Activated naive CD4-positive, alpha-beta T cell treated with anti-CD3 and anti-CD28 coated beads, Interleukin-2, amount 50 U/mL, for 24 hours (primary cell): Measurements from ENCODE around the gene LAGE3.
A peak's percentile ranks its signal among the peaks of the same experiment; 100 is the strongest.

Experiments used
- H3K27ac Mint-ChIP-seq: one replicate; pipeline ENCODE4 v1.8.0; 2021; ENCODE audit warnings: mild to moderate bottlenecking, mixed read lengths
- H3K27me3 Mint-ChIP-seq: one replicate; pipeline ENCODE4 v1.8.0; 2021; ENCODE audit warnings: mixed read lengths
- H3K36me3 Mint-ChIP-seq: one replicate; pipeline ENCODE4 v1.8.0; 2021; ENCODE audit warnings: mixed read lengths
- H3K4me1 Mint-ChIP-seq: one replicate; pipeline ENCODE4 v1.8.0; 2021; ENCODE audit warnings: mixed read lengths
- H3K4me3 Mint-ChIP-seq: one replicate; pipeline ENCODE4 v1.8.0; 2021; ENCODE audit warnings: mild to moderate bottlenecking, mixed read lengths
- H3K9me3 Mint-ChIP-seq: one replicate; pipeline ENCODE4 v1.8.0; 2021; ENCODE audit warnings: mixed read lengths

LAGE3 gene

GRCh38 chrX:154439841-154440240 lies 39.2 kb downstream of the LAGE3 start:
- Mint-ChIP-seq H3K4me1 (peaks cover 26% of the 10 kb centered on the region), H3K9me3 (no peaks in the 10 kb centered on the region), H3K27me3 (no peaks in the 10 kb centered on the region), H3K27ac (no peak overlapping the region), H3K36me3 (no peaks in the 10 kb centered on the region), H3K4me3 (no peak overlapping the region)

- Mint-ChIP-seq H3K36me3 (no peaks in the 10 kb centered on the region), H3K4me3 (peak overlapping the region; percentile 86), H3K27me3 (no peaks in the 10 kb centered on the region), H3K9me3 (no peaks in the 10 kb centered on the region), H3K4me1 (peaks cover 22% of the 10 kb centered on the region), H3K27ac (peak overlapping the region; percentile 84)
Measured at GRCh38 chrX:154437971-154438893, 40.8 kb downstream of the LAGE3 start.

DNA sequence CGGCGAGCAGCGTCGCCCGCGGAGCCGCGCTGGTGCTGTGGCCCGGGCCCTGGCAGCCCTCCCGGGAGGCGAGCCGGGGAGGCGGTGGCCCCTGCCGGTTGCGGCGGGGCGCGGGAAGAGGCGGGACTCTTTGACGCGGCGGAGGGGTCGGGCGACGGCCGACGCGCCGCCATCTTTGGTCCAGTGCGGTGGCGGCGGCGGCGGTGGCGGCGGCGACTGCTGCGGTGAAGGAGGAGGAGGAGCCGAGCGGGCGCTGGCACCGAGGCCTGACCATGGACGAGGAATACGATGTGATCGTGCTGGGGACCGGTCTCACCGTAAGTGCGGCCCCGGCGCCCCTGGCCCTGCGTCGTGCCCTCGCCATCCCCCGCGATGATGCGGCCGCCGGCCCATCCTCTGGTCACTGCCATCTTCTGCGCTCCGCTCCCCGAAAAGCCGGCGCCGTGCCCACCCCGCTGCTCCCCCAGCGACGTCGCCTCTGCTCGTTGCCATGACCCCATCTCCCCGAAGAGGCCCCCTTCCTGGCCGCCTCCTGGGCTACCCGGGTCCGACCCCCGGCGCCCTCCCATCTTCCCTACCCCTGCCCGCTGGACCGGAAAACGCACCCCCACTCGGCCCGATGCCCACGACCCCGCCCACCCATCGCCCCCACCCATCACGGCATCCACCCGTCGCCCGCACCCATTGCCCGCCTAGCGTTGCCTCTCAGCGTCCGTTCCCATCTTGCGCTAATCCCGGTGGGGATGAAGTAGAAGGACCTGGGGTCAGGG lies 41.9 kb downstream of the LAGE3 start, which contains the start of gene GDI1:
GDI1 (plus strand) TSS at position 172 of the 770 bp plus-strand sequence; CDS start at position 273, 101 bp downstream.
- Mint-ChIP-seq H3K27ac (peak within 1 kb of the TSS; percentile 89), H3K27me3 (no peaks in the 10 kb centered on the region), H3K4me3 (peak within 1 kb of the TSS; percentile 86), H3K36me3 (no peaks in the 10 kb centered on the region), H3K9me3 (no peaks in the 10 kb centered on the region), H3K4me1 (peaks cover 20% of the 10 kb centered on the region)

DNA sequence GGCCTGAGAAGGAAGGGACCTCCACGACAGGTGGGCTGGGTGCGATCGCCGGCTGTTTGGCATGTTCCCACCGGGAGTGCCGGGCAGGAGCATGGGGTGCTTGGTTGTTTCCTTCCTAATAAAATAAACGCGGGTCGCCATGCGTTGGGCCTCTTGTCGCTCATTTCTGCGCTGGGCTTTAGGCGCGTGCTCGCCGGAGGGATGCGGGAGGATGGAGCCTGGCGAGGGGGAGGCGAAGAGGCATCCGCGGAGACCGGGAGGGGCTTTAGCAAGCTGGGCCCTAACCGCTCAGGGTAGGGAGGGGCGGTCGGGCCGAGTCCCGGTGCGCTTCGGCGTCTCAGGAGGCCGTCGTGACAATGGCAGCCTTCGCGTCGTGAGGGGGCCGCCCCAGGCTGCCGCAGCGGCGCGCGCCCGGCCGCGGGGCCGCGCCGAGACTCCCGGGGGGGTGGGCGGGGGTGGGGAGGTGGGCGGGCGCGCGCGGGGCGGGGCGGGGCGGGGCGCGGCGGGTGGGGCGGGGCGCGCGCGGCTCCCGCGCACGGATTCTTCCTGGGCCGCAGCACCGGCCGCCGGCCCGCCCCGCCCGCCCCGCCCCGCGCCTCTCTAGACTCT lies 42.6 kb downstream of the LAGE3 start:
- Mint-ChIP-seq H3K36me3 (no peaks in the 10 kb centered on the region), H3K27me3 (no peaks in the 10 kb centered on the region), H3K4me3 (peak overlapping the region; percentile 81), H3K27ac (peak overlapping the region; percentile 89), H3K9me3 (no peaks in the 10 kb centered on the region), H3K4me1 (peaks cover 14% of the 10 kb centered on the region)

DNA sequence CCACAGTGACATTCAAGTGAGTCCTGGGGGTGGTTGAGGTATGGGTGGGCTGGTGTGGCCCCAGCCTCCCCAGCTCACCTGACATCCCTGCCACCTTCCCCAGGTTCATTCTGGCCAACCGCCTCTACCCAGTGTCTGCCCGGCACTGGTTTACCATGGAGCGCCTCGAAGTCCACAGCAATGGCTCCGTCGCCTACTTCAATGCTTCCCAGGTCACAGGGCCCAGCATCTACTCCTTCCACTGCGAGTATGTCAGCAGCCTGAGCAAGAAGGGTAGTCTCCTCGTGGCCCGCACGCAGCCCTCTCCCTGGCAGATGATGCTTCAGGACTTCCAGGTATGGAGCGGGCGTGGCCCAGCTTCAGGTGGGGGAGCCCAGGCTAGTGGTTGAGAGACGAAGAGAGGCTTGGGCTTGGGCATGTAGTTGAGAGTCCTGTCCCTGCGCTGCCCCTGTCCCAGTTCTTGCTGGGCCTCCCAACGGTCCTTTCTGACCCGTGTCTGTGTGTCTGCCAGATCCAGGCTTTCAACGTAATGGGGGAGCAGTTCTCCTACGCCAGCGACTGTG lies 43.8 kb downstream of the LAGE3 start:
- Mint-ChIP-seq H3K27me3 (no peaks in the 10 kb centered on the region), H3K4me3 (no peak overlapping the region), H3K36me3 (no peaks in the 10 kb centered on the region), H3K9me3 (no peaks in the 10 kb centered on the region), H3K27ac (no peak overlapping the region), H3K4me1 (peaks cover 19% of the 10 kb centered on the region)

DNA sequence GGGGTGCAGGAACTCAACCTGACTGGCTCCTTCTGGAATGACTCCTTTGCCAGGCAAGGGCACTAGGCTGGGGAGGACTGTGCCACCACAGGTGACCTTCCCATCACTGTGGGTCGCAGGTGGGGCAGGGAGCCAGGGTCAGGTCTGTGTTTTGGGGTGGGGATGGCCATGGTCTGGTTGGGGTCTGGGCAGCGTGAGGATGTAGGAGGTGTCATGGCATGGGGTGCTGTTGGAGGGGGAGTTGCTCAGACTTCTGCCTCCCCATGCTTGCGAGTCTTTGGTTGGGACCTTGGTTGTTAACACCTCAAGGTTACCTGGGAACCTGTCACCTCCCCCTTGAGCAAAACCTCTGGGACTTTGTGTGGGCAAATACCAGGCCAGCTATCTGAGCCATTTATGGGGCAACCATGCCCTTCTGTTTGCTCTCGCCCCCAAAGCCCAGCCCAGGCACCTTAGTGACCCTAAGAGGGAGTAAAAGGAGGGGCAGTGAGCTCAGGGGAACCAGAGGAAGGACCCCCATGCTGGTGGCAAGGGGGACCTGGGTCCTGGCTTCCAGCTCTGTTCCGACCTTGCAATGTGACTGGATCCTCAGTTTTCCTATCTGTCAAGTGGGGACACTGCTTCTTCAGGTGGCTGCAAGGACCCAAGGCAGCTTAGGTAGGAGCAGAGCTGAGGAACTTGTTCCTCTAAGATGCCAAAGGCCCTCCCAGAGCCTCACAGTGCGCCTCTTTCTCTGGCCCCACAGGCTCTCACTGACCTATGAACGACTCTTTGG lies 44.5 kb downstream of the LAGE3 start:
- Mint-ChIP-seq H3K36me3 (no peaks in the 10 kb centered on the region), H3K4me3 (no peak overlapping the region), H3K27ac (no peak overlapping the region), H3K27me3 (no peaks in the 10 kb centered on the region), H3K4me1 (peaks cover 21% of the 10 kb centered on the region), H3K9me3 (no peaks in the 10 kb centered on the region)

- no peaks in the 10 kb centered on the region for H3K36me3 Mint-ChIP-seq
- peaks cover 24% of the 10 kb centered on the region for H3K4me1 Mint-ChIP-seq
- H3K9me3 Mint-ChIP-seq: no peaks in the 10 kb centered on the region
- H3K4me3 Mint-ChIP-seq: no peak overlapping the region
- peak overlapping the region; percentile 41 for H3K27ac Mint-ChIP-seq
- H3K27me3 Mint-ChIP-seq: no peaks in the 10 kb centered on the region
Measured at GRCh38 chrX:154433605-154434004, 45.5 kb downstream of the LAGE3 start.

GRCh38 chrX:154432210-154432609 lies 46.9 kb downstream of the LAGE3 start:
- Mint-ChIP-seq H3K27me3 (no peaks in the 10 kb centered on the region), H3K4me3 (no peak overlapping the region), H3K36me3 (no peaks in the 10 kb centered on the region), H3K27ac (no peak overlapping the region), H3K4me1 (peaks cover 19% of the 10 kb centered on the region), H3K9me3 (no peaks in the 10 kb centered on the region)

- no peak overlapping the region for H3K27ac Mint-ChIP-seq
- H3K4me3 Mint-ChIP-seq: no peak overlapping the region
- H3K4me1 Mint-ChIP-seq: peaks cover 18% of the 10 kb centered on the region
Measured at GRCh38 chrX:154431341-154431740, 47.7 kb downstream of the LAGE3 start.

DNA sequence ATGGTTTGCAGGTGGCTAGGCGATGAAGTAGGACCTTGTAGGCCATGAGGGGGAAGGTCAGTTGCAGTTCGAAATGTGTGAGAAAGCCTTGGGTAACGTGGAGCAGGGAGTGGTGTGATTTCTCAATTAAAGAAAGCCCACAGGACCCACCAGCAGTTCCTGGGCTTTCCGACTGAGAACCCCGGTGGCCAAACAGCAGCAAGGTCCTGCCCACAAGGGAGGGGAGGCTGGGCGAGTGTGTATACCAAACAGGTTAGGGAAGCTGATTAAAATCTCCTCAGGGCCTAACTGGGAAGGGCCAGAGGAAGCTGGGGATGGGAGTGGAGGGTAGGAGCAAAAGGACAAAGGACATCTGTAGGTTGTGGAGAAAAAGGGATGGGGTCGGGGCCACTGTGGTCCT lies 48.2 kb downstream of the LAGE3 start:
- H3K27ac Mint-ChIP-seq: no peak overlapping the region
- peaks cover 14% of the 10 kb centered on the region for H3K4me1 Mint-ChIP-seq
- H3K4me3 Mint-ChIP-seq: no peak overlapping the region
- H3K36me3 Mint-ChIP-seq: no peaks in the 10 kb centered on the region
- no peaks in the 10 kb centered on the region for H3K9me3 Mint-ChIP-seq
- no peaks in the 10 kb centered on the region for H3K27me3 Mint-ChIP-seq

More at GRCh38 chrX:154431341-154431740, 47.7 kb downstream of the LAGE3 start:
- Mint-ChIP-seq H3K36me3 (no peaks in the 10 kb centered on the region), H3K9me3 (no peaks in the 10 kb centered on the region), H3K27me3 (no peaks in the 10 kb centered on the region)

DNA sequence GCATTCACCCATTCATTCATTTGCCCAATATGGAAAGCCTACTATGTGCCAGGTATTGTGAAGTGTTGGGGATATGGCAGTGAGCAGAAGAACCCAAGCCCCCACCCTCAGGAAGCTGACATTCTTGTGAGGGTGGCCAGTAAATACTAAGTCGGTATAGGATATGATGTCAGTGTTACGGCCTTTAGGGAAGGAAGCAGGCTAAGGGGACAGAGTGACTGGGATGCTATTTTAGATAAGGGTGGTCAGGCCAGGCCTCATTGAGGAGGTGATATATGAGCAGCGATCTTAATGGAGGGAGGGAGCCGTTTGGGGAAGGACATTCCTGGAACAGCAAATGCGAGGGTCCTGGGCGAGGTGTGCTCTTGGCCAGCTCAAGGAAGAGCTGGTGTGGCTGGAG lies 48.6 kb downstream of the LAGE3 start:
- Mint-ChIP-seq H3K4me1 (peaks cover 14% of the 10 kb centered on the region), H3K27me3 (no peaks in the 10 kb centered on the region), H3K4me3 (peak overlapping the region; percentile 23), H3K9me3 (no peaks in the 10 kb centered on the region), H3K27ac (no peak overlapping the region), H3K36me3 (no peaks in the 10 kb centered on the region)

- Mint-ChIP-seq H3K36me3 (no peaks in the 10 kb centered on the region), H3K4me3 (peak overlapping the region; percentile 81), H3K27ac (peak overlapping the region; percentile 72), H3K9me3 (no peaks in the 10 kb centered on the region), H3K4me1 (peaks cover 14% of the 10 kb centered on the region), H3K27me3 (no peaks in the 10 kb centered on the region)
Measured at GRCh38 chrX:154429711-154430110, 49.4 kb downstream of the LAGE3 start.

- Mint-ChIP-seq H3K4me3 (peak within 1 kb of the TSS; percentile 81), H3K9me3 (no peaks in the 10 kb centered on the region), H3K27ac (peak within 1 kb of the TSS; percentile 87), H3K4me1 (peaks cover 22% of the 10 kb centered on the region), H3K36me3 (no peaks in the 10 kb centered on the region), H3K27me3 (no peaks in the 10 kb centered on the region)
Measured at GRCh38 chrX:154428176-154429171, 50.6 kb downstream of the LAGE3 start, which contains the start of gene ATP6AP1. TSS of gene ATP6AP1 (plus strand) at chrX:154428677. CDS start at chrX:154428693, 16 bp downstream.
